ENCODE measurements around the gene SSBP2. TPM values are rescaled to one million over a fixed set of nuclear protein-coding genes. Genes with fewer than 3 reads are reported as not detected.

SSBP2 gene
- total RNA-seq, 4 donors from 2014 or later = 10.9 to 22.3 (median 14.9) TPM

DNA sequence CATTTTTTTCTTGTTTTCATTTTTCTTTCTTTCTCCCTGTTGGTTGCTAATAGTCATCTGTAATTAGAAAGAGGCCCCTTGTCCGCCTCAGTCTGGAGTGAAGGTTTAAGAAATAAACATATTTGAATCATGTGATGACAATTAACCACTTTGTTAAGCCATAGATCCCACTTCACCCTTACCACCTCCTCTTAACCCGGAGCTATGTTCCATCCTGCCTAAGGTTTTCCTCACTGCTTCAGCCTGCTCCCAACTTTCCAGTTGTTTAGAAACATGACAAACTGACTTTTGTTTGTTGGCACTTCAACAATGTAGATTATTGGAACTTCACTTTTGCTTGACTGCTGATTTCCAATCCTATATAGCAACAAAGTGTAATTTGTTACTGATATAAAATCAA, 37.4 kb upstream of the SSBP2 start:
- Histone ChIP-seq H3K27me3 (no peaks in the 10 kb centered on the region), H3K4me1 (peaks cover 0 to 5% (median 0%) of the 10 kb centered on the region in 4 donors), H3K4me3 (no peak overlapping the region), H3K9me3 (no peaks in the 10 kb centered on the region), H3K36me3 (no peaks in the 10 kb centered on the region), H3K27ac (peak overlapping the region in 1 of 4 donors; percentile 46)
- no peak for DNase-seq
- TF ChIP-seq, protein P1, sequence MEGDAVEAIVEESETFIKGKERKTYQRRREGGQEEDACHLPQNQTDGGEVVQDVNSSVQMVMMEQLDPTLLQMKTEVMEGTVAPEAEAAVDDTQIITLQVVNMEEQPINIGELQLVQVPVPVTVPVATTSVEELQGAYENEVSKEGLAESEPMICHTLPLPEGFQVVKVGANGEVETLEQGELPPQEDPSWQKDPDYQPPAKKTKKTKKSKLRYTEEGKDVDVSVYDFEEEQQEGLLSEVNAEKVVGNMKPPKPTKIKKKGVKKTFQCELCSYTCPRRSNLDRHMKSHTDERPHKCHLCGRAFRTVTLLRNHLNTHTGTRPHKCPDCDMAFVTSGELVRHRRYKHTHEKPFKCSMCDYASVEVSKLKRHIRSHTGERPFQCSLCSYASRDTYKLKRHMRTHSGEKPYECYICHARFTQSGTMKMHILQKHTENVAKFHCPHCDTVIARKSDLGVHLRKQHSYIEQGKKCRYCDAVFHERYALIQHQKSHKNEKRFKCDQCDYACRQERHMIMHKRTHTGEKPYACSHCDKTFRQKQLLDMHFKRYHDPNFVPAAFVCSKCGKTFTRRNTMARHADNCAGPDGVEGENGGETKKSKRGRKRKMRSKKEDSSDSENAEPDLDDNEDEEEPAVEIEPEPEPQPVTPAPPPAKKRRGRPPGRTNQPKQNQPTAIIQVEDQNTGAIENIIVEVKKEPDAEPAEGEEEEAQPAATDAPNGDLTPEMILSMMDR (IDR thresholded peaks at IDR 0.05) = no peak
- TF ChIP-seq POLR2A (IDR thresholded peaks at IDR 0.05) = no peak

DNA sequence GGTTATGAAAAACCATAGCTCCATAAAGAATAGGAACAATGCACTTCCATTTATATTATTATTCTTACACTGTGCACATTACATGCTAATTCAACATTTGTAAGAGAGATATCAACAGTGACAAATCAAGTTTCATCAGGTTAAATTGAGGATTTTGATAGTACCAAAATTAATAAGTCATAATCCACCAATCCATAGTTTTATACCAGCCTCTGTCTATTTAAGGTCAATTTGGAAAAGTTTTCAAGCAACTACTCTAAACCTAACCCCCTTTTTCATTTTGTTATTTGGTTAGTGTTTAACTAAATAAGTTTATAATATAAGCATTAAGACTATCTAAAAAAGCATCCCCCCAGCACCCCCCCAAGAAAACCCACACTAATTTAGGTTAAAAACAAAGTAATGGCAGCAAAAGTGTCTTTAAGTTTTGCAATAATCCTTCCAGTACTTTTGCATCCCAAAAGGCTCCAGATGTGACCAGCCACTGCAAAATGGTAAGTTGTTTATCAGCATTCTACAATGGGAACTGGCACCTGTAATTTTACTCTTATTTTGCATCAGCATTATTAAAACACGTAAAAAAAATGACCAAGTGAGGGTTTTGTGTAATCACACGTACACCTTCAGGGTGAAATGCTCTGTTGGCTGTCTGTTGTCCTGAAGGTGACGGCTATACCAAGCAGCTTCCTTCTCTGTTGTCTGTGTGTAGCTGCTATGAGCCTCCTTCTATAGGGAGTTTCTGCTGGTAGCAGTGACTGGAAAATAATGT, 36.8 kb upstream of the SSBP2 start:
- H3K27ac ChIP-seq = peak overlapping the region in 1 of 4 donors; percentile 46
- H3K36me3 ChIP-seq = no peaks in the 10 kb centered on the region
- DNase-seq = peak in 2 of 3 donors; percentile 31 to 71
- H3K27me3 ChIP-seq = no peaks in the 10 kb centered on the region
- peaks cover 0 to 5% (median 0%) of the 10 kb centered on the region in 4 donors for H3K4me1 ChIP-seq
- no peak for TF ChIP-seq POLR2A (IDR thresholded peaks at IDR 0.05)
- TF ChIP-seq, protein P1 (IDR thresholded peaks at IDR 0.05) = no peak
- H3K9me3 ChIP-seq = no peaks in the 10 kb centered on the region
- H3K4me3 ChIP-seq = no peak overlapping the region

DNA sequence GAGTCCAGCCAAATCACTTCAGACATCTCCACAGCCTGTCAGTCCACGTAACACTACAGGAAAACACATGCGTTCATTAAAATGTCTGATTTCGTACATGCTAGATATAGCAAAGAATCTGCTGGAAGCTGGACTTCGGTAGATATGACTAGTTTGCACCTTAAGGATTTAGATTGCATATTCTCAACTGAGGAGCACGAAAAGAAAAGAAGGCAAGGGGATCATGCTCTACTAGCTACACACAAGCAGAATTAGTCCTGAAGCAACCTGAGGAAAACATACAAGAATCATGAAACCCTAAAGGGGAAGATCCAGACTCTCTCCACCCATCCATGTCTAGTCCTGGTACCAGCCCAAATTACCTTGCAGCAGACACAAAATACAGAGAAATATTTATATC, 36.1 kb upstream of the SSBP2 start:
- peaks cover 0 to 5% (median 0%) of the 10 kb centered on the region in 4 donors for H3K4me1 ChIP-seq
- peak overlapping the region in 1 of 4 donors; percentile 46 for H3K27ac ChIP-seq
- no peaks in the 10 kb centered on the region for H3K27me3 ChIP-seq
- TF ChIP-seq, protein P1 (IDR thresholded peaks at IDR 0.05) = no peak
- TF ChIP-seq POLR2A (IDR thresholded peaks at IDR 0.05) = no peak
- no peak for DNase-seq
- no peak overlapping the region for H3K4me3 ChIP-seq
- no peaks in the 10 kb centered on the region for H3K9me3 ChIP-seq
- no peaks in the 10 kb centered on the region for H3K36me3 ChIP-seq

DNA sequence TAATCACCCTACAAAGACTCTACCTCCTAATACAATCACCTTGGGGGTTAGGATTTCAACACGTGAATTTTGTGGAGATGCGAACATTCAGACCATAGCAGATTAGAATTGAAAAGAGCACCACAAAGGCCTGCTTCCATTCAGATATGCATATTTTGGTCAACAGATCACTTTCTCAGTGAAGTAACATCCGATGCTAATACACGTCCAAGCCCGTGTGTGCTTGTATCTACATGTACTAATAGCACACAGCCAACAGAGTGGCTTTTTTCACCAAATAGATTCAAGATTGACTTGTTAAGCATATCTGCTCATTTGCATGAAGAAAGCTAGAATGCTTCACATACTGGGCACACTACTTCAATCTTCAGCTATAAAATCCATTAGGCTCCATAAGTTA, 35.6 kb upstream of the SSBP2 start:
- H3K27me3 ChIP-seq = no peaks in the 10 kb centered on the region
- H3K27ac ChIP-seq = peak overlapping the region in 1 of 4 donors; percentile 46
- H3K36me3 ChIP-seq = no peaks in the 10 kb centered on the region
- H3K4me3 ChIP-seq = no peak overlapping the region
- no peaks in the 10 kb centered on the region for H3K9me3 ChIP-seq
- no peak for DNase-seq
- peaks cover 0 to 5% (median 0%) of the 10 kb centered on the region in 4 donors for H3K4me1 ChIP-seq
- TF ChIP-seq POLR2A (IDR thresholded peaks at IDR 0.05) = no peak
- TF ChIP-seq, protein P1 (IDR thresholded peaks at IDR 0.05) = no peak

DNA sequence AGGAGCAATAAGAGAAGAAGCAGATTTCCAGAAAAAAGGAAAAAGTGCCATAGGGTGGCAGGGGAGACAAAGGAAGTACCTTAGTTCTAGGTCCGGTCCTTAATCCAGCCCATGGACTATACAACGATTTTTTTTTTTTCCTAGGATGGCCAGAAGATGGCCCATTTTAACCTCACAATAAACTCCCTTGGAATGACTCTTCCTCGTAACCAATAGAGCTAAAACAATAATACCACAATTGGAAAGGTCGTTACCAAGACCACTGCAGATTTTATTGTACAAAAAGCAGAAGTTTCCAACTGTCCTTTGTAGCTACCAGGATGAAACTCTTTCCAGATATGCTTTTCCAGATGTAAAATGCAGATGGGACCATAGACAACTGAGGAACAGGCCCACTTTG, 34.4 kb upstream of the SSBP2 start:
- Histone ChIP-seq H3K4me1 (peaks cover 0 to 5% (median 0%) of the 10 kb centered on the region in 4 donors), H3K36me3 (no peaks in the 10 kb centered on the region), H3K9me3 (no peaks in the 10 kb centered on the region), H3K27me3 (no peaks in the 10 kb centered on the region), H3K4me3 (no peak overlapping the region), H3K27ac (no peak overlapping the region)
- no peak for DNase-seq
- TF ChIP-seq POLR2A (IDR thresholded peaks at IDR 0.05) = no peak
- TF ChIP-seq, protein P1 (IDR thresholded peaks at IDR 0.05) = no peak

Data from Peyer's patch (tissue), 4 donors.